Gastrocnemius medialis (tissue), 4 donors: ENCODE measurements around the gene CDH16.

Experiments used
- CTCF ChIP-seq, 5 experiments: fragments of 450-650 bp in 3 of 5; fragments of 200-600 bp in 2 of 5; sonication (generic) in 2 of 5; IDR thresholded peaks in 4 of 5; conservative IDR thresholded peaks in 1 of 5; 1 replicate in 4 of 5; 2 replicates in 1 of 5; pipeline ENCODE4 v1.5.1; 2016 to 2019; ENCODE audit warnings: antibody characterized with exemption in 5 of 5, mild to moderate bottlenecking in 3 of 5, moderate library complexity in 3 of 5
- POLR2A ChIP-seq, 2 donors: fragments of 450-650 bp; IDR thresholded peaks; one replicate each; pipeline ENCODE4 v1.6.1; 2017; ENCODE audit warnings: antibody characterized with exemption in 2 of 2, mild to moderate bottlenecking in 2 of 2, moderate library complexity in 2 of 2

DNA sequence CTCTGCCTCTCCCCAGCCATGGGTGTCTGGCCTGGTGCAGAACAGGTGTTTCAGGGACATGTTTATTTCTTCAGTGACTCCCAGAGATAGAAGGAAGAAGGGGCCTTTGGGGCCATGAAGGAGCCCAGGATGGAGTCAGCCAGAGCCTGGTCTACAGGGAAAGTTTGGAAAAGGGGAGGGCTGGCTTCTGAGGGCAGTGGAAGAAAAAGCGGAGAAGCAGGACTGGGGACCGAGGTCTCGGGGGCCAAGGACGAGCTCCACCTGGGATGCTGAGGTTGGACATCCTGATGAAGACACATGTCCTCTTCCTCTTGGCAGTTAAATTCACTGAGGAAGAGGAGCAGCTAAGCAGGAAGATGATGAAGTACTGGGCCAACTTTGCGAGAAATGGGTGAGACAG, 24.3 kb upstream of the CDH16 start:
- TF ChIP-seq POLR2A (IDR thresholded peaks at IDR 0.05) (no peak), CTCF (IDR thresholded peaks at IDR 0.05 in 4 of 5, conservative IDR thresholded peaks at IDR 0.05 in 1 of 5) (no peak)
